AG09319 (cell line): ENCODE results near the gene SMPD3.

Experiments
- DNase-seq: peaks from one replicate; pipeline ENCODE4 v3.0.0-alpha.2; 2010; ENCODE audit warnings: low read depth; ENCODE audit errors: extremely low read depth
- CTCF ChIP-seq: IDR thresholded peaks from 2 replicates; pipeline ENCODE4 v1.5.1; 2011; ENCODE audit warnings: low read depth, mild to moderate bottlenecking, inconsistent platforms, low read length, moderate library complexity

SMPD3 gene

DNA sequence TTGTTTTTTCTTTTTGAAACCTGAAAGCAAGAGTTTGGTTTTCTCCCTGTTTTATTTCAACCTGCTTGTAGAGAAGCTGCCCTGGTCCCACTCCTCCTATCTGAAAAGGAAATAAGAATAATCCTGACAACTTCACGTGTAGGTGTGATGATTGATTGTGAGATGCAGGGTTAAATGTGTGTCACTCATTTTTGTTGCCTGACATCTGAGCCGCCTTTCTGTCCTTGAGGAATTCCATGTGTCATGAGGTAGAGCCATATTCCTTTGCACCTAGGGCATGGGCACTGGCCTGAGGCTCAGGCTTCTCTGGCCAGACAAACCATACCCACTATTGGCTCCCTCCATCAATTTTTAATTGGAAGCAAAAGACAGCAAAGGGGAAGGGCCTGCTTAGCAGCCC is 10.2 kb upstream of the SMPD3 start:
- no peak for DNase-seq
- TF ChIP-seq CTCF = no peak

DNA sequence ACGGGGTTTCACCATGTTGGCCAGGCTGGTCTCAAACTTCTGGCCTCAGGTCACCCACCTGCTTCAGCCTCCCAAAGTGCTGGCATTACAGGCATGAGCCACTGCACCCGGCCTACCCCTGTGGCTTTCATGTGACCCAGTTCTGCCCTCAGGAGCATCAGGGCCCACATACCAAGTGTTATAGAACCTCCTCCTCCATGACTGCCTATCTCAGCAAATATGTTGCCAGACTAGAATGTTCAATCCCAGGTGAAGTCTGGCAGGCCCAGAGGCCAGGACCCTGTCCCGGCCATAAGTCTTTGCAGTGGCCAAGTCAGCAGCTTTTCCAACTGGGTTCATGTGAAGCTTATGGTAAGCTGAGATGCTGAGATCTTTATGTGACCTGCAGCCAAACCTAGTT is 9.8 kb upstream of the SMPD3 start:
- no peak for TF ChIP-seq CTCF
- DNase-seq = no peak

DNA sequence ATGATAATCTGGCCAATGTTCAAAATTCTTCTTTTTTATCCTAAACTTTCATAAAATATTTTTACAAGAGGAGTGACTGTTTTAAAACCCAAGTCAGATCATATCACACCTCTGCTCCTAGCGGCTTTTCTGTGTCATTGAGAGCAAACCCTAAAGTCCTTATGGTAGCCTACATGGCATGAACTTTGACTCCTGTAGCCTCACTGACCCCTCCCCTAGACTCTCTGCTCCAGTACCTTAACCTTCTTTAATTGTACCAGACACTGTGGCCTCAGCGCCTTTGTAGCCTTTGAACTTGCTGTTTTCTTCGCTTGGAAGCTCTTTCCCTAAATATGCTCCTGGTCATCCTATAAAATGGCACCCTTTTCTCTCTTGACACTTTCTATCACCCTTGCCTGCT is 7.3 kb upstream of the SMPD3 start:
- no peak for DNase-seq
- no peak for TF ChIP-seq CTCF

- DNase-seq = no peak
- no peak for TF ChIP-seq CTCF
These were observed 6.7 kb upstream of the SMPD3 start for GRCh38 chr16:68454920-68455435.

DNA sequence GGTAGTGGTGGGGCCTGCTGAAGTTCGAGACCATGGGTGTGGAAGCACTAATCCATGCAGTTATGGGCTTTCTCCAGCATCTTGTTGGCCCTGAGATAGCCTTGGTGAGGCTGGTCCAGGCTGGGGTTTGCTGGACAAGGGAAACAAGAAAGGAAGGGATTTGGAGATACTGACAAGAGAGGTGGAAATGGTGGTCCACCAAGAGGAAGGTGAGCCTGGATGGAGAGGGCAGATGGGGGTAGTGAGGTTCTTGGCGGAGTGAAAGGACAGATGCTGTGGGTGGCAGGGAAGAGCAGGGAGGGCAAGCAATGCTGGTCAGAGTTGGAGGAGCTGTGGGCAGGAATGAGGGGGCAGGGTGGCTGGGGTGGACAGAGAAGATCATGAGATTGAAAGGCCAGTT is 5.5 kb upstream of the SMPD3 start:
- TF ChIP-seq CTCF = no peak
- no peak for DNase-seq

- no peak for DNase-seq
- no peak for TF ChIP-seq CTCF
These were observed 3.9 kb upstream of the SMPD3 start for GRCh38 chr16:68452176-68452575.

DNA sequence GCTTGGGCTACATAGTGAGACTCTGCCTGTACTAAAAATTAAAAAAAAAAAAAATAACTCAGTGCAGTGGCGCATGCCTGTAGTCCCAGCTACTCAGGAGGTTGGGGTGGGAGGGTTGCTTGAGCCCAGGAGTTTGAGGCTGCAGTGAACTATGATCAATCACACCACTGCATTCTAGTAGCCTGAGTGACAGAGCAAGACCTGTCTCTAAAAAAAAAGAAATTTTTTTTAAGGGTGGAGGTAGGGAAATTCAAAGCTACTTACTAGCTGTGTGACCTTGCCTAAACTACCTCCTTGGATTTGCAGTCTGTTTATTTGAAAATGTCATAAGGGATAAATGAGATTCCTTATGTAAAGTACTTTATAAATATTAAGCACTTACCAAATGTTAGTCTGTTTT is 3.4 kb upstream of the SMPD3 start:
- DNase-seq = no peak
- no peak for TF ChIP-seq CTCF
